WTC11 (cell line): ENCODE results near the gene GJB3. TPM values are rescaled to one million over a fixed set of nuclear protein-coding genes. Genes with fewer than 3 reads are reported as not detected.

ENCODE experiments used
- ATAC-seq: fragments of 200-7000 bp; cut with Tn5 transposase; 2 replicates; pipeline ENCODE4 v1.10.0; 2021; ENCODE audit warnings: mild to moderate bottlenecking, moderate library complexity
- CTCF ChIA-PET: fragments of 300-600 bp; sonication (Branson Sonifier 250); formaldehyde crosslinking; loops from one replicate; lab custom pipeline; 2021; ENCODE audit warnings: antibody characterized with exemption; lab: Charles Lee
- POLR2A ChIA-PET: fragments of 350-600 bp; sonication (Branson Sonifier 250); formaldehyde crosslinking; loops from one replicate; lab custom pipeline; 2021; ENCODE audit warnings: antibody characterized with exemption; lab: Charles Lee
- DNase-seq: peaks from one replicate; pipeline ENCODE4 v3.0.0; 2021; ENCODE audit warnings: low spot score
- H3K27ac Mint-ChIP-seq: 2 replicates; pipeline ENCODE4 v1.8.0; 2021; ENCODE audit warnings: mixed read lengths
- H3K27me3 Mint-ChIP-seq: 2 replicates; pipeline ENCODE4 v1.8.0; 2021; ENCODE audit warnings: low read depth, mild to moderate bottlenecking, moderate library complexity, mixed read lengths
- H3K36me3 Mint-ChIP-seq: 2 replicates; pipeline ENCODE4 v1.8.0; 2021; ENCODE audit warnings: mixed read lengths
- H3K4me1 Mint-ChIP-seq: 2 replicates; pipeline ENCODE4 v1.8.0; 2022; ENCODE audit warnings: mixed read lengths
- H3K4me3 Mint-ChIP-seq: 2 replicates; pipeline ENCODE4 v1.8.0; 2021; ENCODE audit warnings: mild to moderate bottlenecking, moderate library complexity, mixed read lengths
- H3K9me3 Mint-ChIP-seq: 2 replicates; pipeline ENCODE4 v1.8.0; 2021; ENCODE audit warnings: mixed read lengths
- CREB1 ChIP-seq: sonication (generic); formaldehyde crosslinking; IDR thresholded peaks from 2 replicates; pipeline ENCODE4 v1.8.0; 2023; ENCODE audit warnings: mild to moderate bottlenecking, missing genetic modification reagents
- ELF4 ChIP-seq: sonication (generic); formaldehyde crosslinking; IDR thresholded peaks from 2 replicates; pipeline ENCODE4 v1.8.1; 2022; ENCODE audit warnings: low read depth, mild to moderate bottlenecking, moderate library complexity, missing genetic modification reagents
- ETV6 ChIP-seq: sonication (generic); formaldehyde crosslinking; IDR thresholded peaks from 2 replicates; pipeline ENCODE4 v1.8.1; 2022; ENCODE audit warnings: mild to moderate bottlenecking, missing genetic modification reagents
- JAZF1 ChIP-seq: fragments of 250-450 bp; sonication (Bioruptor Pico); IDR thresholded peaks from 2 replicates; pipeline ENCODE4 v1.9.0; 2021; ENCODE audit warnings: moderate library complexity, mild to moderate bottlenecking, inconsistent platforms
- ZNF121 ChIP-seq: sonication (generic); formaldehyde crosslinking; IDR thresholded peaks from 2 replicates; pipeline ENCODE4 v1.8.0; 2023; ENCODE audit warnings: missing genetic modification reagents
- ZNF263 ChIP-seq: sonication (generic); formaldehyde crosslinking; IDR thresholded peaks from 2 replicates; pipeline ENCODE4 v1.8.1; 2022; ENCODE audit warnings: low read depth, mild to moderate bottlenecking, moderate library complexity, missing genetic modification reagents
- total RNA-seq: library from RNA; stranded (reverse); gene quantifications from 3 replicates; pipeline ENCODE4 v1.2.3, GENCODE V29; 2021
- TF ChIP-seq, protein P1 (sequence below): fragments of 200-600 bp; IDR thresholded peaks from 2 replicates; pipeline ENCODE4 v1.8.0; 2022; ENCODE audit warnings: antibody characterized with exemption
- TF ChIP-seq, protein P2 (sequence below): sonication (generic); formaldehyde crosslinking; IDR thresholded peaks from 2 replicates; pipeline ENCODE4 v1.8.1; 2022; ENCODE audit warnings: low read depth, mild to moderate bottlenecking, moderate library complexity, missing genetic modification reagents, borderline replicate concordance
- TF ChIP-seq, protein P3 (sequence below): sonication (generic); formaldehyde crosslinking; IDR thresholded peaks from 2 replicates; pipeline ENCODE4 v1.8.1; 2022; ENCODE audit warnings: low read depth, missing genetic modification reagents, borderline replicate concordance
- TF ChIP-seq, protein P4 (sequence below): sonication (generic); formaldehyde crosslinking; IDR thresholded peaks from 2 replicates; pipeline ENCODE4 v1.8.1; 2023; ENCODE audit warnings: mild to moderate bottlenecking, missing genetic modification reagents, moderate library complexity
- TF ChIP-seq, protein P5 (sequence below): sonication (generic); formaldehyde crosslinking; conservative IDR thresholded peaks from 2 replicates; pipeline ENCODE4 v1.8.1; 2022; ENCODE audit warnings: mild to moderate bottlenecking, missing genetic modification reagents
- TF ChIP-seq, protein P6 (sequence below): sonication (generic); formaldehyde crosslinking; IDR thresholded peaks from 2 replicates; pipeline ENCODE4 v1.8.0; 2022; ENCODE audit warnings: mild to moderate bottlenecking, missing genetic modification reagents
- TF ChIP-seq, protein P7 (sequence below): sonication (generic); formaldehyde crosslinking; IDR thresholded peaks from 2 replicates; pipeline ENCODE4 v1.8.0; 2023; ENCODE audit warnings: missing genetic modification reagents
- TF ChIP-seq, protein P8 (sequence below): fragments of 250-450 bp; sonication (Bioruptor Pico); IDR thresholded peaks from 2 replicates; pipeline ENCODE4 v1.9.0; 2021; ENCODE audit warnings: mild to moderate bottlenecking, borderline replicate concordance

The GJB3 gene
- total RNA-seq, 1 experiment from 2014 or later, result 0.46 TPM

DNA sequence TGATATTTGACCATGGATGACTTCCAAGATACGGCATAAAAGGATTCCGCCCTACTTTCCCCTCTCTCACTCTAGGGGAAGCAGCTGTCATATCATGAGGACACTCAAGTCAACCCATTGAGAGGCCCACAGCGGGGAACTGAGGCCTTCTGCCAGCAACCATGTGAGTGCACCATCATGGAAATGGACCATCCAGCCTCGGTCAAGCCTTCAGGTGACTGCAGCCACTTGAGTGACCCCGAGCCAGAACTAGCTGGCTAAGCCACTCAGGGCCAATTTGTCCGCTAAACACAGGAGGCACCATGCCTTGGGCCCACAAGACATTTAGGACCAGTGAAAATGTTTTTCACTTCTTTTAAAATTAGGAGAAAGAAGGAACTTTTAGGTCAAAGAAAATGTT, 37.2 kb upstream of the GJB3 start (continued):
- TF ChIP-seq, protein P1, sequence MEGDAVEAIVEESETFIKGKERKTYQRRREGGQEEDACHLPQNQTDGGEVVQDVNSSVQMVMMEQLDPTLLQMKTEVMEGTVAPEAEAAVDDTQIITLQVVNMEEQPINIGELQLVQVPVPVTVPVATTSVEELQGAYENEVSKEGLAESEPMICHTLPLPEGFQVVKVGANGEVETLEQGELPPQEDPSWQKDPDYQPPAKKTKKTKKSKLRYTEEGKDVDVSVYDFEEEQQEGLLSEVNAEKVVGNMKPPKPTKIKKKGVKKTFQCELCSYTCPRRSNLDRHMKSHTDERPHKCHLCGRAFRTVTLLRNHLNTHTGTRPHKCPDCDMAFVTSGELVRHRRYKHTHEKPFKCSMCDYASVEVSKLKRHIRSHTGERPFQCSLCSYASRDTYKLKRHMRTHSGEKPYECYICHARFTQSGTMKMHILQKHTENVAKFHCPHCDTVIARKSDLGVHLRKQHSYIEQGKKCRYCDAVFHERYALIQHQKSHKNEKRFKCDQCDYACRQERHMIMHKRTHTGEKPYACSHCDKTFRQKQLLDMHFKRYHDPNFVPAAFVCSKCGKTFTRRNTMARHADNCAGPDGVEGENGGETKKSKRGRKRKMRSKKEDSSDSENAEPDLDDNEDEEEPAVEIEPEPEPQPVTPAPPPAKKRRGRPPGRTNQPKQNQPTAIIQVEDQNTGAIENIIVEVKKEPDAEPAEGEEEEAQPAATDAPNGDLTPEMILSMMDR, result no peak
- TF ChIP-seq, protein P2, sequence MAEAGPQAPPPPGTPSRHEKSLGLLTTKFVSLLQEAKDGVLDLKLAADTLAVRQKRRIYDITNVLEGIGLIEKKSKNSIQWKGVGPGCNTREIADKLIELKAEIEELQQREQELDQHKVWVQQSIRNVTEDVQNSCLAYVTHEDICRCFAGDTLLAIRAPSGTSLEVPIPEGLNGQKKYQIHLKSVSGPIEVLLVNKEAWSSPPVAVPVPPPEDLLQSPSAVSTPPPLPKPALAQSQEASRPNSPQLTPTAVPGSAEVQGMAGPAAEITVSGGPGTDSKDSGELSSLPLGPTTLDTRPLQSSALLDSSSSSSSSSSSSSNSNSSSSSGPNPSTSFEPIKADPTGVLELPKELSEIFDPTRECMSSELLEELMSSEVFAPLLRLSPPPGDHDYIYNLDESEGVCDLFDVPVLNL (CRISPR knock-in tag), result no peak
- TF ChIP-seq ETV6 (CRISPR knock-in tag), result no peak
- TF ChIP-seq, protein P3, sequence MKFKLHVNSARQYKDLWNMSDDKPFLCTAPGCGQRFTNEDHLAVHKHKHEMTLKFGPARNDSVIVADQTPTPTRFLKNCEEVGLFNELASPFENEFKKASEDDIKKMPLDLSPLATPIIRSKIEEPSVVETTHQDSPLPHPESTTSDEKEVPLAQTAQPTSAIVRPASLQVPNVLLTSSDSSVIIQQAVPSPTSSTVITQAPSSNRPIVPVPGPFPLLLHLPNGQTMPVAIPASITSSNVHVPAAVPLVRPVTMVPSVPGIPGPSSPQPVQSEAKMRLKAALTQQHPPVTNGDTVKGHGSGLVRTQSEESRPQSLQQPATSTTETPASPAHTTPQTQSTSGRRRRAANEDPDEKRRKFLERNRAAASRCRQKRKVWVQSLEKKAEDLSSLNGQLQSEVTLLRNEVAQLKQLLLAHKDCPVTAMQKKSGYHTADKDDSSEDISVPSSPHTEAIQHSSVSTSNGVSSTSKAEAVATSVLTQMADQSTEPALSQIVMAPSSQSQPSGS (CRISPR knock-in tag), result no peak
- TF ChIP-seq ELF4 (CRISPR knock-in tag), result no peak
- TF ChIP-seq, protein P4, sequence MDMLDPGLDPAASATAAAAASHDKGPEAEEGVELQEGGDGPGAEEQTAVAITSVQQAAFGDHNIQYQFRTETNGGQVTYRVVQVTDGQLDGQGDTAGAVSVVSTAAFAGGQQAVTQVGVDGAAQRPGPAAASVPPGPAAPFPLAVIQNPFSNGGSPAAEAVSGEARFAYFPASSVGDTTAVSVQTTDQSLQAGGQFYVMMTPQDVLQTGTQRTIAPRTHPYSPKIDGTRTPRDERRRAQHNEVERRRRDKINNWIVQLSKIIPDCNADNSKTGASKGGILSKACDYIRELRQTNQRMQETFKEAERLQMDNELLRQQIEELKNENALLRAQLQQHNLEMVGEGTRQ, result no peak
- no peak for TF ChIP-seq ZNF263 (CRISPR knock-in tag)
- TF ChIP-seq, protein P5, sequence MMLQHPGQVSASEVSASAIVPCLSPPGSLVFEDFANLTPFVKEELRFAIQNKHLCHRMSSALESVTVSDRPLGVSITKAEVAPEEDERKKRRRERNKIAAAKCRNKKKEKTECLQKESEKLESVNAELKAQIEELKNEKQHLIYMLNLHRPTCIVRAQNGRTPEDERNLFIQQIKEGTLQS (CRISPR knock-in tag), result no peak
- TF ChIP-seq, protein P6, sequence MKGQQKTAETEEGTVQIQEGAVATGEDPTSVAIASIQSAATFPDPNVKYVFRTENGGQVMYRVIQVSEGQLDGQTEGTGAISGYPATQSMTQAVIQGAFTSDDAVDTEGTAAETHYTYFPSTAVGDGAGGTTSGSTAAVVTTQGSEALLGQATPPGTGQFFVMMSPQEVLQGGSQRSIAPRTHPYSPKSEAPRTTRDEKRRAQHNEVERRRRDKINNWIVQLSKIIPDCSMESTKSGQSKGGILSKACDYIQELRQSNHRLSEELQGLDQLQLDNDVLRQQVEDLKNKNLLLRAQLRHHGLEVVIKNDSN (CRISPR knock-in tag), result no peak
- TF ChIP-seq, protein P7, sequence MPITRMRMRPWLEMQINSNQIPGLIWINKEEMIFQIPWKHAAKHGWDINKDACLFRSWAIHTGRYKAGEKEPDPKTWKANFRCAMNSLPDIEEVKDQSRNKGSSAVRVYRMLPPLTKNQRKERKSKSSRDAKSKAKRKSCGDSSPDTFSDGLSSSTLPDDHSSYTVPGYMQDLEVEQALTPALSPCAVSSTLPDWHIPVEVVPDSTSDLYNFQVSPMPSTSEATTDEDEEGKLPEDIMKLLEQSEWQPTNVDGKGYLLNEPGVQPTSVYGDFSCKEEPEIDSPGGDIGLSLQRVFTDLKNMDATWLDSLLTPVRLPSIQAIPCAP (CRISPR knock-in tag), result no peak

DNA sequence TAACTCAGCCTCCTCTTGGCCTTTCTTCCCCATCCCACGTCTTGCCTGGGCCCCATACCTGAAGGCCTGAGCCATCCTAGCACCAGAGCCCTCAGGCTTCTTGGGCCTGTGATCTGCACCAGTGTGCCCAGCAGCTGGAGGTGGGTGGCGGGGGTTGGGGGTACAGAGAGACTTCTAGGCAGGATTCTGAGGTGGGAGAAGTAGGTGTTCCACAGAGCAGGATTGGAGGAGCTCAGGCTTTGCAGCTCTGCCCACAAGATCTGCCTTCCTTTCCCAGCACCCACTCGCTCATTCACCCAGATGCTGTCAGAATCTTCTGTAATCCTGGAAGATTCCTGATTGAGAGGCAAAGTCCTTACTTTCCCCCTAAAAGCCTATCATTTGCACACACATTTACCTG, 36.2 kb upstream of the GJB3 start:
- no peak for ATAC-seq
- CTCF ChIA-PET, result interaction anchor here (1.4 to 2.6 kb wide), 2 partner anchors 37 to 107 kb away, joined by 3 to 24 read pairs; partner anchors contain the start of gene GJB3
- Mint-ChIP-seq H3K4me1 (peaks cover 14% of the 10 kb centered on the region), H3K4me3 (no peak overlapping the region), H3K27ac (no peak overlapping the region), H3K36me3 (no peaks in the 10 kb centered on the region), H3K27me3 (peaks cover 8% of the 10 kb centered on the region), H3K9me3 (no peaks in the 10 kb centered on the region)
- POLR2A ChIA-PET, result no interaction called here
- DNase-seq, result no peak
- TF ChIP-seq, protein P8, sequence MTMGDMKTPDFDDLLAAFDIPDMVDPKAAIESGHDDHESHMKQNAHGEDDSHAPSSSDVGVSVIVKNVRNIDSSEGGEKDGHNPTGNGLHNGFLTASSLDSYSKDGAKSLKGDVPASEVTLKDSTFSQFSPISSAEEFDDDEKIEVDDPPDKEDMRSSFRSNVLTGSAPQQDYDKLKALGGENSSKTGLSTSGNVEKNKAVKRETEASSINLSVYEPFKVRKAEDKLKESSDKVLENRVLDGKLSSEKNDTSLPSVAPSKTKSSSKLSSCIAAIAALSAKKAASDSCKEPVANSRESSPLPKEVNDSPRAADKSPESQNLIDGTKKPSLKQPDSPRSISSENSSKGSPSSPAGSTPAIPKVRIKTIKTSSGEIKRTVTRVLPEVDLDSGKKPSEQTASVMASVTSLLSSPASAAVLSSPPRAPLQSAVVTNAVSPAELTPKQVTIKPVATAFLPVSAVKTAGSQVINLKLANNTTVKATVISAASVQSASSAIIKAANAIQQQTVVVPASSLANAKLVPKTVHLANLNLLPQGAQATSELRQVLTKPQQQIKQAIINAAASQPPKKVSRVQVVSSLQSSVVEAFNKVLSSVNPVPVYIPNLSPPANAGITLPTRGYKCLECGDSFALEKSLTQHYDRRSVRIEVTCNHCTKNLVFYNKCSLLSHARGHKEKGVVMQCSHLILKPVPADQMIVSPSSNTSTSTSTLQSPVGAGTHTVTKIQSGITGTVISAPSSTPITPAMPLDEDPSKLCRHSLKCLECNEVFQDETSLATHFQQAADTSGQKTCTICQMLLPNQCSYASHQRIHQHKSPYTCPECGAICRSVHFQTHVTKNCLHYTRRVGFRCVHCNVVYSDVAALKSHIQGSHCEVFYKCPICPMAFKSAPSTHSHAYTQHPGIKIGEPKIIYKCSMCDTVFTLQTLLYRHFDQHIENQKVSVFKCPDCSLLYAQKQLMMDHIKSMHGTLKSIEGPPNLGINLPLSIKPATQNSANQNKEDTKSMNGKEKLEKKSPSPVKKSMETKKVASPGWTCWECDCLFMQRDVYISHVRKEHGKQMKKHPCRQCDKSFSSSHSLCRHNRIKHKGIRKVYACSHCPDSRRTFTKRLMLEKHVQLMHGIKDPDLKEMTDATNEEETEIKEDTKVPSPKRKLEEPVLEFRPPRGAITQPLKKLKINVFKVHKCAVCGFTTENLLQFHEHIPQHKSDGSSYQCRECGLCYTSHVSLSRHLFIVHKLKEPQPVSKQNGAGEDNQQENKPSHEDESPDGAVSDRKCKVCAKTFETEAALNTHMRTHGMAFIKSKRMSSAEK (CRISPR knock-in tag), result no peak
- TF ChIP-seq ZNF121 (CRISPR knock-in tag) (no peak), CREB1 (CRISPR knock-in tag) (no peak), JAZF1 (CRISPR knock-in tag) (no peak)
